ENCODE data around the gene PRSS16.

The PRSS16 gene

GRCh38 chr6:27288136-27289044 lies 40.9 kb downstream of the PRSS16 start:
- no peak for DNase-seq

- peak; percentile 23 for DNase-seq
These were observed 42.8 kb downstream of the PRSS16 start for GRCh38 chr6:27290065-27290849.

GRCh38 chr6:27290850-27291208 lies 43.3 kb downstream of the PRSS16 start:
- DNase-seq = no peak

- DNase-seq = no peak
These were observed 46.1 kb downstream of the PRSS16 start for GRCh38 chr6:27293436-27294098.

GRCh38 chr6:27294409-27294808 lies 46.9 kb downstream of the PRSS16 start:
- no peak for DNase-seq

GRCh38 chr6:27295301-27296079 lies 48.0 kb downstream of the PRSS16 start:
- peak; percentile 38 for DNase-seq

- no peak for DNase-seq
These were observed 48.7 kb downstream of the PRSS16 start for GRCh38 chr6:27296106-27296783.

GRCh38 chr6:27297484-27297856 lies 50.0 kb downstream of the PRSS16 start:
- no peak for DNase-seq

GRCh38 chr6:27297857-27298730 lies 50.6 kb downstream of the PRSS16 start:
- peak; percentile 49 for DNase-seq

- DNase-seq = no peak
These were observed 56.2 kb downstream of the PRSS16 start for GRCh38 chr6:27303613-27304272.

Data from hematopoietic multipotent progenitor cell treated with erythropoietin and hydrocortisone succinate and interleukin-3 and kit ligand, for 6 days (in vitro differentiated cells).